DLD1 (cell line): ENCODE measurements around the gene TSPAN1.

Experiments
- in situ Hi-C: cut with HindIII; loops from 2 replicates; pipeline ENCODE4 v1.10.0; 2017; ENCODE audit warnings: low sequenced_read_pairs

Gene TSPAN1

GRCh38 chr1:46159516-46159915, 15.4 kb upstream of the TSPAN1 start:
- in situ Hi-C loops, result no loop called here

GRCh38 chr1:46160212-46160611, 14.7 kb upstream of the TSPAN1 start:
- in situ Hi-C loops, result no loop called here

GRCh38 chr1:46166521-46167462, 8.1 kb upstream of the TSPAN1 start:
- in situ Hi-C loops, result no loop called here

- in situ Hi-C loops, result no loop called here
Observed at GRCh38 chr1:46168477-46168876, 6.4 kb upstream of the TSPAN1 start.

GRCh38 chr1:46169811-46170454, 5.0 kb upstream of the TSPAN1 start:
- in situ Hi-C loops, result no loop called here

- in situ Hi-C loops, result no loop called here
Observed at GRCh38 chr1:46171351-46171750, 3.5 kb upstream of the TSPAN1 start.

GRCh38 chr1:46171871-46172270, 3.0 kb upstream of the TSPAN1 start:
- in situ Hi-C loops, result no loop called here

- in situ Hi-C loops, result no loop called here
Observed at GRCh38 chr1:46172321-46172720, 2.6 kb upstream of the TSPAN1 start.

- in situ Hi-C loops, result no loop called here
Observed at GRCh38 chr1:46173361-46173856, 1.5 kb upstream of the TSPAN1 start.

GRCh38 chr1:46175243-46175642, 356 bp downstream of the TSPAN1 start:
- in situ Hi-C loops, result loop anchor here (25.0 kb wide), 1 partner anchor 138 kb away; no protein-coding TSS in a partner anchor

- in situ Hi-C loops, result loop anchor here (25.0 kb wide), 1 partner anchor 139 kb away; no protein-coding TSS in a partner anchor
Observed at GRCh38 chr1:46176211-46176865, 1.5 kb downstream of the TSPAN1 start, which contains the start of gene P3R3URF. P3R3URF (minus strand) TSS chr1:46176488; CDS start chr1:46176471, 17 bp downstream.

GRCh38 chr1:46179138-46180081, 4.5 kb downstream of the TSPAN1 start:
- in situ Hi-C loops, result loop anchor here (25.0 kb wide), 1 partner anchor 142 kb away; no protein-coding TSS in a partner anchor

- in situ Hi-C loops, result loop anchor here (25.0 kb wide), 1 partner anchor 143 kb away; no protein-coding TSS in a partner anchor
Observed at GRCh38 chr1:46180082-46180616, 5.3 kb downstream of the TSPAN1 start.

GRCh38 chr1:46181343-46182260, 6.7 kb downstream of the TSPAN1 start:
- in situ Hi-C loops, result loop anchor here (25.0 kb wide), 1 partner anchor 144 kb away; no protein-coding TSS in a partner anchor

- in situ Hi-C loops, result loop anchor here (25.0 kb wide), 1 partner anchor 146 kb away; no protein-coding TSS in a partner anchor
Observed at GRCh38 chr1:46183079-46183847, 8.4 kb downstream of the TSPAN1 start.

- in situ Hi-C loops, result loop anchor here (25.0 kb wide), 1 partner anchor 147 kb away; no protein-coding TSS in a partner anchor
Observed at GRCh38 chr1:46183926-46184557, 9.2 kb downstream of the TSPAN1 start.
